K562 (cell line): Measurements from ENCODE around the gene SHC1. TPM values are rescaled to one million over a fixed set of nuclear protein-coding genes. Genes with fewer than 3 reads are reported as not detected.

Source experiments
- ADNP ChIP-seq: fragments of 200-800 bp; sonication (Bioruptor generic); IDR thresholded peaks from 2 replicates; pipeline ENCODE4 v1.6.1; 2016; ENCODE audit warnings: missing genetic modification characterization, missing compliant biosample characterization
- CEBPG ChIP-seq, 3 experiments: fragments of 200-800 bp in 1 of 3; sonication (Bioruptor generic) in 1 of 3; sonication (generic) in 1 of 3; formaldehyde crosslinking in 1 of 3; IDR thresholded peaks in 2 of 3; conservative IDR thresholded peaks in 1 of 3; 2 replicates each; pipeline versions ENCODE4 v1.6.1 to v1.8.0; 2016 to 2022; ENCODE audit warnings: missing compliant biosample characterization in 2 of 3, missing genetic modification characterization in 2 of 3, mild to moderate bottlenecking in 1 of 3, missing genetic modification reagents in 1 of 3
- ELF1 ChIP-seq: fragments of 200-800 bp; sonication (Bioruptor generic); IDR thresholded peaks from 2 replicates; pipeline ENCODE4 v1.6.1; 2016; ENCODE audit warnings: missing genetic modification characterization, missing compliant biosample characterization
- ETS2 ChIP-seq: IDR thresholded peaks from 2 replicates; pipeline ENCODE4 v1.6.1; 2016; ENCODE audit warnings: borderline replicate concordance, missing genetic modification characterization, mild to moderate bottlenecking, moderate library complexity, missing compliant biosample characterization; ENCODE audit not compliant: poor library complexity, severe bottlenecking
- ETV5 ChIP-seq: sonication (generic); formaldehyde crosslinking; IDR thresholded peaks from 2 replicates; pipeline ENCODE4 v1.4.0; 2020; ENCODE audit warnings: low read depth, mild to moderate bottlenecking, missing genetic modification reagents
- EZH2 ChIP-seq: IDR thresholded peaks from 2 replicates; pipeline ENCODE4 v1.6.1; 2012; ENCODE audit warnings: low read depth, mild to moderate bottlenecking, inconsistent platforms, low read length, borderline replicate concordance
- RB1 ChIP-seq: fragments of 450-650 bp; IDR thresholded peaks from 2 replicates; pipeline ENCODE4 v1.6.1; 2017; ENCODE audit warnings: low read depth, mild to moderate bottlenecking
- TRIM28 ChIP-seq: fragments of 450-650 bp; IDR thresholded peaks from 2 replicates; pipeline ENCODE4 v1.6.1; 2017
- ZNF124 ChIP-seq: sonication (generic); formaldehyde crosslinking; IDR thresholded peaks from 2 replicates; pipeline ENCODE4 v1.8.1; 2022; ENCODE audit warnings: missing genetic modification reagents
- ZNF3 ChIP-seq: fragments of 250-450 bp; sonication (Bioruptor Pico); IDR thresholded peaks from 2 replicates; pipeline ENCODE4 v1.5.0; 2021; ENCODE audit warnings: mild to moderate bottlenecking, moderate library complexity
- ZNF507 ChIP-seq: conservative IDR thresholded peaks from 2 replicates; pipeline ENCODE4 v1.6.1; 2017; ENCODE audit warnings: missing genetic modification characterization, missing compliant biosample characterization
- ZNF699 ChIP-seq: fragments of 250-450 bp; sonication (Bioruptor Pico); IDR thresholded peaks from 2 replicates; pipeline ENCODE4 v1.8.0; 2021; ENCODE audit warnings: mild to moderate bottlenecking, moderate library complexity; ENCODE audit not compliant: insufficient replicate concordance
- ZNF77 ChIP-seq: fragments of 250-450 bp; sonication (Bioruptor Pico); IDR thresholded peaks from 2 replicates; pipeline ENCODE4 v1.5.0; 2020
- ZNF79 ChIP-seq: fragments of 250-450 bp; sonication (Bioruptor Pico); IDR thresholded peaks from 2 replicates; pipeline ENCODE4 v1.4.0; 2020; ENCODE audit warnings: low read depth, mild to moderate bottlenecking, moderate library complexity
- polyA plus RNA-seq, 8 experiments: library from polyadenylated mRNA; depleted of rRNA in 4 of 8; stranded (reverse) in 5 of 8; unstranded in 3 of 8; fragments of >200 nt; fragmentation: Nextera tagmentation in 2 of 8; fragmentation: Illumina TruSeq in 1 of 8; extraction: Ambion mirVana in 2 of 8; extraction: Trizol in 1 of 8; gene quantifications; 2 replicates each; pipeline versions ENCODE4 v1.2.1 to v1.2.3, GENCODE V29; 2011 to 2014; ENCODE audit warnings: inconsistent platforms in 1 of 8, missing spikeins in 1 of 8
- total RNA-seq, 7 experiments: library from RNA; depleted of rRNA in 6 of 7; stranded (reverse); fragments of >200 nt in 6 of 7; fragmentation: Illumina TruSeq in 2 of 7; extraction: Trizol in 2 of 7; gene quantifications; 2 replicates each; pipeline versions ENCODE4 v1.2.1 to v1.2.3, GENCODE V29; 2011 to 2021; ENCODE audit warnings: low replicate concordance in 1 of 7
- TF ChIP-seq, protein P1 (sequence below): fragments of 450-650 bp; formaldehyde crosslinking; IDR thresholded peaks from 2 replicates; pipeline ENCODE4 v1.4.0; 2022; ENCODE audit warnings: missing genetic modification characterization
- TF ChIP-seq, protein P2 (sequence below): fragments of 250-450 bp; sonication (Bioruptor Pico); IDR thresholded peaks from 2 replicates; pipeline ENCODE4 v1.8.0; 2022; ENCODE audit warnings: inconsistent platforms
- TF ChIP-seq, protein P3 (sequence below): fragments of 200-800 bp; sonication (Bioruptor generic); IDR thresholded peaks from 2 replicates; pipeline ENCODE4 v1.6.1; 2017; ENCODE audit warnings: missing genetic modification characterization, missing compliant biosample characterization
- TF ChIP-seq, protein P4 (sequence below): sonication (generic); formaldehyde crosslinking; IDR thresholded peaks from 2 replicates; pipeline ENCODE4 v1.8.1; 2022; ENCODE audit warnings: missing genetic modification reagents
- TF ChIP-seq, protein P5 (sequence below): fragments of 450-650 bp; IDR thresholded peaks from 2 replicates; pipeline ENCODE4 v1.7.1; 2018; ENCODE audit warnings: mild to moderate bottlenecking, low read depth; ENCODE audit not compliant: partially characterized antibody

Gene SHC1
- total and polyA plus RNA-seq, 9 of the 15 experiments (the other 6 are each of a cell fraction or from before 2014, with no cell fraction given), result 4.1 to 113 (median 51.9) TPM

DNA sequence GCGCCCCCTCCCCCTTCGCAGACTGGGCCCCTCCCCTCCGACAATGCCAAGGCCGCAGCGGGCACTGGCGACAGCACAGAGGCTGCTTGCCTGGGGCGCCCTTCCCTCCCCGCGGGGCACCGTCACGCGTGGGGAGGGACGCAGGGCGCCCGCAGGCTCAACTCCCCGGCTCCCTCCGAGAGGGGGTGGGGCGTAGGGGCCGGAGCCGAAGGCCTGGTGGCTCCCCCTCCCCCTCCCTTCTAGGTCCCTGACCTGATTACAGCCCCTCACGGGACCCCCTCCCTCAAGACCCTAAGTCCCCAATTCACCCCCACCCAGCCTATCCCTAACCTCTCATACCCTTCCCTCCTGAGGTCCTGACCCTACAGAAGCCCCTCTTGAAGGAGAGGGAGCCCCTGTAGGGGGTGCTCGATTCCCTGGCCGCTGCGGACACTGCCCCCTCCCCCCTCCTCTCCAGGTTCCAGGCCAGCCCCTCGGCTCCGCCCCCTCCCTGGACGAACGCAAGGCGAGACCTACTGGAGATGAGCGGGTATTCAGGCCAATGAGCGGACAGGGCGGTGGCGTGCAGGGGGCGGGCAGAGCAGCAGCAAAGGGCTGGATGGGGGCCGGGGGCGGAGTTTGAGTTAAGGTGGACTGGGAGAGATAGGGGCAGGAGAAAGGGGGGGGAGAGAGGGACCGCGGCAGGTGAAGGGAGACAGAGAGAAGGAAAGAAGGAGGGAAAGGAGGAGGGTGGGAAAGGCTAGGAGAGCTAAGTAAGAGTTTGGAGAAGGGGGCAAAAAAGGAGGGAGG, 31.3 kb upstream of the SHC1 start (continued):
- TF ChIP-seq ZNF699 (CRISPR knock-in tag) (no peak), ZNF507 (tag) (no peak), CEBPG (CRISPR knock-in tag; IDR thresholded peaks at IDR 0.05) (no peak), CEBPG (tag; conservative IDR thresholded peaks at IDR 0.05 in 1 of 2, IDR thresholded peaks at IDR 0.05 in 1 of 2) (no peak), ADNP (tag) (no peak), ZNF124 (CRISPR knock-in tag) (no peak), ZNF77 (CRISPR knock-in tag) (no peak), ELF1 (tag) (no peak), ETV5 (CRISPR knock-in tag) (no peak), ZNF3 (CRISPR knock-in tag) (no peak), EZH2 (no peak), ETS2 (tag) (no peak), TRIM28 (no peak), RB1 (no peak), ZNF79 (no peak)
- TF ChIP-seq, protein P1, sequence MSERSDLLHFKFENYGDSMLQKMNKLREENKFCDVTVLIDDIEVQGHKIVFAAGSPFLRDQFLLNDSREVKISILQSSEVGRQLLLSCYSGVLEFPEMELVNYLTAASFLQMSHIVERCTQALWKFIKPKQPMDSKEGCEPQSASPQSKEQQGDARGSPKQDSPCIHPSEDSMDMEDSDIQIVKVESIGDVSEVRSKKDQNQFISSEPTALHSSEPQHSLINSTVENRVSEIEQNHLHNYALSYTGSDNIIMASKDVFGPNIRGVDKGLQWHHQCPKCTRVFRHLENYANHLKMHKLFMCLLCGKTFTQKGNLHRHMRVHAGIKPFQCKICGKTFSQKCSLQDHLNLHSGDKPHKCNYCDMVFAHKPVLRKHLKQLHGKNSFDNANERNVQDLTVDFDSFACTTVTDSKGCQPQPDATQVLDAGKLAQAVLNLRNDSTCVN (CRISPR knock-in tag), result peak; percentile 95
- TF ChIP-seq, protein P2, sequence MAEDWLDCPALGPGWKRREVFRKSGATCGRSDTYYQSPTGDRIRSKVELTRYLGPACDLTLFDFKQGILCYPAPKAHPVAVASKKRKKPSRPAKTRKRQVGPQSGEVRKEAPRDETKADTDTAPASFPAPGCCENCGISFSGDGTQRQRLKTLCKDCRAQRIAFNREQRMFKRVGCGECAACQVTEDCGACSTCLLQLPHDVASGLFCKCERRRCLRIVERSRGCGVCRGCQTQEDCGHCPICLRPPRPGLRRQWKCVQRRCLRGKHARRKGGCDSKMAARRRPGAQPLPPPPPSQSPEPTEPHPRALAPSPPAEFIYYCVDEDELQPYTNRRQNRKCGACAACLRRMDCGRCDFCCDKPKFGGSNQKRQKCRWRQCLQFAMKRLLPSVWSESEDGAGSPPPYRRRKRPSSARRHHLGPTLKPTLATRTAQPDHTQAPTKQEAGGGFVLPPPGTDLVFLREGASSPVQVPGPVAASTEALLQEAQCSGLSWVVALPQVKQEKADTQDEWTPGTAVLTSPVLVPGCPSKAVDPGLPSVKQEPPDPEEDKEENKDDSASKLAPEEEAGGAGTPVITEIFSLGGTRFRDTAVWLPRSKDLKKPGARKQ (CRISPR knock-in tag), result no peak
- TF ChIP-seq, protein P3, sequence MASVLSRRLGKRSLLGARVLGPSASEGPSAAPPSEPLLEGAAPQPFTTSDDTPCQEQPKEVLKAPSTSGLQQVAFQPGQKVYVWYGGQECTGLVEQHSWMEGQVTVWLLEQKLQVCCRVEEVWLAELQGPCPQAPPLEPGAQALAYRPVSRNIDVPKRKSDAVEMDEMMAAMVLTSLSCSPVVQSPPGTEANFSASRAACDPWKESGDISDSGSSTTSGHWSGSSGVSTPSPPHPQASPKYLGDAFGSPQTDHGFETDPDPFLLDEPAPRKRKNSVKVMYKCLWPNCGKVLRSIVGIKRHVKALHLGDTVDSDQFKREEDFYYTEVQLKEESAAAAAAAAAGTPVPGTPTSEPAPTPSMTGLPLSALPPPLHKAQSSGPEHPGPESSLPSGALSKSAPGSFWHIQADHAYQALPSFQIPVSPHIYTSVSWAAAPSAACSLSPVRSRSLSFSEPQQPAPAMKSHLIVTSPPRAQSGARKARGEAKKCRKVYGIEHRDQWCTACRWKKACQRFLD, result no peak
- TF ChIP-seq, protein P4, sequence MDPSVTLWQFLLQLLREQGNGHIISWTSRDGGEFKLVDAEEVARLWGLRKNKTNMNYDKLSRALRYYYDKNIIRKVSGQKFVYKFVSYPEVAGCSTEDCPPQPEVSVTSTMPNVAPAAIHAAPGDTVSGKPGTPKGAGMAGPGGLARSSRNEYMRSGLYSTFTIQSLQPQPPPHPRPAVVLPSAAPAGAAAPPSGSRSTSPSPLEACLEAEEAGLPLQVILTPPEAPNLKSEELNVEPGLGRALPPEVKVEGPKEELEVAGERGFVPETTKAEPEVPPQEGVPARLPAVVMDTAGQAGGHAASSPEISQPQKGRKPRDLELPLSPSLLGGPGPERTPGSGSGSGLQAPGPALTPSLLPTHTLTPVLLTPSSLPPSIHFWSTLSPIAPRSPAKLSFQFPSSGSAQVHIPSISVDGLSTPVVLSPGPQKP (CRISPR knock-in tag), result no peak
- TF ChIP-seq, protein P5, sequence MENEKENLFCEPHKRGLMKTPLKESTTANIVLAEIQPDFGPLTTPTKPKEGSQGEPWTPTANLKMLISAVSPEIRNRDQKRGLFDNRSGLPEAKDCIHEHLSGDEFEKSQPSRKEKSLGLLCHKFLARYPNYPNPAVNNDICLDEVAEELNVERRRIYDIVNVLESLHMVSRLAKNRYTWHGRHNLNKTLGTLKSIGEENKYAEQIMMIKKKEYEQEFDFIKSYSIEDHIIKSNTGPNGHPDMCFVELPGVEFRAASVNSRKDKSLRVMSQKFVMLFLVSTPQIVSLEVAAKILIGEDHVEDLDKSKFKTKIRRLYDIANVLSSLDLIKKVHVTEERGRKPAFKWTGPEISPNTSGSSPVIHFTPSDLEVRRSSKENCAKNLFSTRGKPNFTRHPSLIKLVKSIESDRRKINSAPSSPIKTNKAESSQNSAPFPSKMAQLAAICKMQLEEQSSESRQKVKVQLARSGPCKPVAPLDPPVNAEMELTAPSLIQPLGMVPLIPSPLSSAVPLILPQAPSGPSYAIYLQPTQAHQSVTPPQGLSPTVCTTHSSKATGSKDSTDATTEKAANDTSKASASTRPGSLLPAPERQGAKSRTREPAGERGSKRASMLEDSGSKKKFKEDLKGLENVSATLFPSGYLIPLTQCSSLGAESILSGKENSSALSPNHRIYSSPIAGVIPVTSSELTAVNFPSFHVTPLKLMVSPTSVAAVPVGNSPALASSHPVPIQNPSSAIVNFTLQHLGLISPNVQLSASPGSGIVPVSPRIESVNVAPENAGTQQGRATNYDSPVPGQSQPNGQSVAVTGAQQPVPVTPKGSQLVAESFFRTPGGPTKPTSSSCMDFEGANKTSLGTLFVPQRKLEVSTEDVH, result no peak
